ENCODE data around the gene NMT1.

Gene NMT1

DNA sequence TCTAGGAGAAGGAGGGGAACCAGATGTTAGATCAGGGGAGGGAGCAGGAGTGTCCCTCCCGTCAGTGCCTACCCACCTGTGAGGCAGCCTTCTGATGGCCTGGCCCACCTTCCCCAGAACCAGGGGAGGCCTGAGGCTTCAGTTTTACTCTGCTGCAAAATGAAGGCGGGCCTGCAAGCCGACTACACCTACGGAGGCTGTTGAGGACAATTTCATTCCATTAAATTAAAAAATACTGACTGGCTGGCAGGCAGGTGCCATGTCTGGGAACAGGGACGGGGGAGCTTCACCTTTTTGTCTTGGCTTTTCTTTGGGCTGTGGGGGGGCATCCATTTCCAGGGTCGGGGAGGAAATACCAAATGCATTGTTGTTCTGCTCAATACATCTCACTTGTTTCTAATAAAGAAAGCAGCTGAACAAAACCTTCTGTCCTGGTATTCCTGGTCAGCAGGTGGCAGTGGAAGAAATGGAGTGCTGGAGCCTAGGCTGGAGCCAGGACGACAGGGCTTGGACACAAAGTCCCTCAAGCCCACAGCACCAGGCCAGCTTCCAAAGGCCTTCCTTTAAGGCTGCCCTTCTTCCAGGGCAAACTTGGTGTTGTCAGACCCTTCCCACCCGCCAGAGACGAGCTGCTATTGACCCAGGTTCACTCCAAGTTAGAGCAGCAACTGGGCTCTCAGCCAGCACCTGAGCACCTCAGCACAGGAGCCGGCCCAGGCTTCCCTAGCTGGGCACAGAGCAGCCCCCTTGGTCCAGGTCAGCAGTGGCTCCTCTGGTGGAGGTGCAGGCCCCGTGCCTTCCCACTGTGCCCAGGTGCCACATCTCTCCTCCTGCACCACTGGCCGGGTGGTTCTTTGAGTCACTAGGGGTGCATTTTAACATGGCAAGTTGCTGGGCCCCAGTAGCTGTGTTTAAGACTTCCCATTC lies 47.7 kb downstream of the NMT1 start (continued):
- TF ChIP-seq, protein P1, sequence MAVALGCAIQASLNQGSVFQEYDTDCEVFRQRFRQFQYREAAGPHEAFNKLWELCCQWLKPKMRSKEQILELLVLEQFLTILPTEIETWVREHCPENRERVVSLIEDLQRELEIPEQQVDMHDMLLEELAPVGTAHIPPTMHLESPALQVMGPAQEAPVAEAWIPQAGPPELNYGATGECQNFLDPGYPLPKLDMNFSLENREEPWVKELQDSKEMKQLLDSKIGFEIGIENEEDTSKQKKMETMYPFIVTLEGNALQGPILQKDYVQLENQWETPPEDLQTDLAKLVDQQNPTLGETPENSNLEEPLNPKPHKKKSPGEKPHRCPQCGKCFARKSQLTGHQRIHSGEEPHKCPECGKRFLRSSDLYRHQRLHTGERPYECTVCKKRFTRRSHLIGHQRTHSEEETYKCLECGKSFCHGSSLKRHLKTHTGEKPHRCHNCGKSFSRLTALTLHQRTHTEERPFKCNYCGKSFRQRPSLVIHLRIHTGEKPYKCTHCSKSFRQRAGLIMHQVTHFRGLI (tag by site-specific recombination; IDR thresholded peaks at IDR 0.05) = no peak
- TF ChIP-seq ZNF585B (tag by site-specific recombination; IDR thresholded peaks at IDR 0.05) (no peak), ZNF747 (tag by site-specific recombination; IDR thresholded peaks at IDR 0.05) (no peak), BCL11B (tag by site-specific recombination; IDR thresholded peaks at IDR 0.05; ENCODE audit: low read depth) (no peak), ZNF211 (tag by site-specific recombination; IDR thresholded peaks at IDR 0.05; ENCODE audit: low read depth) (no peak), ZNF514 (tag by site-specific recombination; IDR thresholded peaks at IDR 0.05) (no peak), ZNF600 (tag by site-specific recombination; IDR thresholded peaks at IDR 0.05) (peak; percentile 52), ZBTB48 (tag by site-specific recombination; IDR thresholded peaks at IDR 0.05) (no peak), ZNF645 (tag by site-specific recombination; IDR thresholded peaks at IDR 0.05) (no peak), ZNF701 (tag by site-specific recombination; IDR thresholded peaks at IDR 0.05) (no peak), ZNF518A (tag by site-specific recombination; conservative IDR thresholded peaks at IDR 0.05; ENCODE audit: low read depth) (no peak), ZNF677 (tag by site-specific recombination; IDR thresholded peaks at IDR 0.05) (no peak), ZNF24 (tag by site-specific recombination; IDR thresholded peaks at IDR 0.05) (no peak), ZFHX2 (tag by site-specific recombination; conservative IDR thresholded peaks at IDR 0.05) (0 out of 2 replicates have a peak, but pooled peaks have one; percentile 9), ZNF121 (tag by site-specific recombination; IDR thresholded peaks at IDR 0.05) (no peak), ZNF354C (tag by site-specific recombination; IDR thresholded peaks at IDR 0.05; ENCODE audit: borderline replicate concordance, low read depth) (no peak), ZBTB7A (tag by site-specific recombination; IDR thresholded peaks at IDR 0.05; ENCODE audit: low read depth) (no peak), ZNF624 (tag by site-specific recombination; IDR thresholded peaks at IDR 0.05) (no peak), ZNF561 (tag by site-specific recombination; IDR thresholded peaks at IDR 0.05; ENCODE audit: borderline replicate concordance) (no peak), ZNF248 (tag by site-specific recombination; IDR thresholded peaks at IDR 0.05) (no peak)

Data from HEK293 (cell line).